ENCODE data around the gene WDR74.
"Not testable (repeated sequence)": the region's sequence is repeated elsewhere in the genome, so short reads cannot be mapped to it uniquely, and the experiment has no call there.

The WDR74 gene

GRCh38 chr11:62839050-62839945 is at the start of gene WDR74:
WDR74 (minus strand) TSS chr11:62839590; CDS start chr11:62839570, 20 bp downstream.
- peak; percentile 92 for DNase-seq

DNA sequence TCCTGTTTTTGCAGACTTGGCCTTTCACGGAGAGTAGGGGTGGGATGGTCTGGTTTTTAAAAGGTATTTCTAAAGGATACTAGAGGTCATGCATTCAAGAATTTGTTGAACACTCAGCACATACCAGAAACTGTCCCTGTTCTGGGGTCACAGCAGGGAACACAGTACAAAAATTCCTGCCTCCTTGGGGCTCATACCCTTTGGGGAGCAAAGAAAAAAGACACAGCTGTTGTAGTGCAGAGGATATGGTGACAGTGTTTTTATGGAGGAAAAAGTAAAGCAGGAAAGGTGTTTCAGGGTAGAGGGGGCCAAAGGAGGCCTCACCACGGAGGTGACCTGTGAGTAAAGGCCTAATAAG is 49.7 kb upstream of the WDR74 start:
- no peak for DNase-seq

DNA sequence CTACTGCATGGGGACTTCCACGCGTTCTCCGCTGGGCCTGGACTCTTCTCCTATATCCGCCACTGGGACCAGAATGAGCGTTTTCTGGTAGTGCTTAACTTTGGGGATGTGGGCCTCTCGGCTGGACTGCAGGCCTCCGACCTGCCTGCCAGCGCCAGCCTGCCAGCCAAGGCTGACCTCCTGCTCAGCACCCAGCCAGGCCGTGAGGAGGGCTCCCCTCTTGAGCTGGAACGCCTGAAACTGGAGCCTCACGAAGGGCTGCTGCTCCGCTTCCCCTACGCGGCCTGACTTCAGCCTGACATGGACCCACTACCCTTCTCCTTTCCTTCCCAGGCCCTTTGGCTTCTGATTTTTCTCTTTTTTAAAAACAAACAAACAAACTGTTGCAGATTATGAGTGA is 49.0 kb upstream of the WDR74 start:
- DNase-seq: no peak

- DNase-seq: no peak
Observed at GRCh38 chr11:62885137-62885750, 45.9 kb upstream of the WDR74 start.

- no peak for DNase-seq
Observed at GRCh38 chr11:62883673-62884072, 44.3 kb upstream of the WDR74 start.

DNA sequence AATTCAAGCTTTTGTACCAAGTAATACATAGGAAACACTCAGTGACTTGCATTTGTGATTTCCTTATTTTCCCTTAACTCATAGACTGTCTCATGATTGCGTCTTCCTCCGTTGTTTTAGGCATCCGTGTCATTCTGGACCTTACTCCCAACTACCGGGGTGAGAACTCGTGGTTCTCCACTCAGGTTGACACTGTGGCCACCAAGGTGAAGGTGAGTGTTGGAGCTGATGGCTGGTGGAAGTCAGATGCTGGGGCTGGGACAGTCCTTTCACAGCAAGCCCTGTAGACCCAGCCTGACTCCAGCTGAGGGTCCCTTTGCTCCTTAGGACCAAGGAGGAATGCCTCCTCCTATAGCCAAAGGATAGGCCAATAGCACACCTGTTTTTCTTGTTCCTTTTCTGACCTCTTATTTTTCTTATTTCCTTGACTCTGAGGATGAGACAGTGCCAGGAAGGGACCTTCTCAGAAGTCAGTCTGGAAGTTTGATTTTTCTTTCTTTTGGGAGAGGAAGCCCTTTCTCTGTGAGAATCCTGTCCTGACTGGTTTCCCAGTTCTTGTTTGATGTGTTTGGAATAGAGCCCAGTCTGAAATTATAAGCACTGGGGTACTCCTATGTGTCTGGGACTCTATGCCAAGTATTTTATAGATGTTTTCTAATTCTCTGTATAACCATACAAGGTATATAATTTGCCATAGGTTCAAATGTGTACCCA is 43.6 kb upstream of the WDR74 start:
- no peak for DNase-seq

DNA sequence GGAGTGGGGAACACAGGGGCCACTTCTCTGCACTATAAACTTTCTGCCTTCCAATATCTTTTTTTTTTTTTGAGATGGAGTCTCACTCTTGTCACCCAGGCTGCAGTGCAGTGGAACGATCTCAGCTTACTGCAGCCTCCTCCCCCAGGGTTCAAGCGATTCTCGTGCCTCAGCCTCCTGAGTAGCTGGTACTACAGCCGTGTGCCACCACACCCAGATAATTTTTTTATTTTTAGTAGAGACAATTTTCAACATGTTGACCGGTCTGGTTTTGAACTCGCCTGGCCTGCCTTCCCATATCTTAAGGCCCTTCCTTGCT is 43.0 kb upstream of the WDR74 start:
- DNase-seq: no peak

DNA sequence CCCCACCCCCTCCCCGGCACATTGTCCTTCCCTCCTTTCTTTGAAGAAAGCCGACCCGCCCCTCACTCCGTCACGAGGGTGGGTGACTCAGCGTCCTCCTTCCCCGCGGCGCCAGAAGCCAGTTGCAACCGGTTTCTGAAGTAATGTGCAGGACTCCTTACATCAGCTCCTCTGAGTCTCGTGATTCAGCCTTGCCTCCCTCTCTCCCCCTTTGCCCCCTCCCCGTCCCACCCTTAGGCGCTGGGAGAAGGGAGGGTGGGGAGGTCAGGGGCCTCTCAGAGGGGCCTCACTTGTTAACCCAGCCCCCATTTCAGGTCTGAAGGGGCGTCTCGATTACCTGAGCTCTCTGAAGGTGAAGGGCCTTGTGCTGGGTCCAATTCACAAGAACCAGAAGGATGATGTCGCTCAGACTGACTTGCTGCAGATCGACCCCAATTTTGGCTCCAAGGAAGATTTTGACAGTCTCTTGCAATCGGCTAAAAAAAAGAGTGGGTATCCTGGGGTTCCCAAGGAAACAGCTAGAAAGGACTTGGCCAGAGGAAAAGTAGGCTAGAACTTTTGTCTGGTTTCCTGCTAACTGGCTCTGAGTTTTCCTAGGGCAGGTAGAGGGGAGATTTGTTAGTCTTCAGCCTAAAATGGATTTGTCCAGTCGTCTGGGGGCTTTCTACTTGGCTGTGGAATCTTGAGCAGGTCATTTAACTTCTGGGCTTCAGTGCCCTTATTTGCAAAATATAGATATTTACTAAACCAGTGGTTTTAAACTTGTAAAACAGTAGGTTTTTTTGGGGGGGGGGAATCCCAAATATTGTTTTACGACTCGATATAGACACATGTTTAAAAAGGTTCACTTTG is 42.4 kb upstream of the WDR74 start:
- peak; percentile 78 for DNase-seq

GRCh38 chr11:62880803-62881578 is 41.6 kb upstream of the WDR74 start, which contains the start of gene SLC3A2:
SLC3A2 (plus strand) TSS chr11:62880896; CDS start chr11:62881024, 128 bp downstream.
- DNase-seq: peak; percentile 77

GRCh38 chr11:62880231-62880802 is 40.9 kb upstream of the WDR74 start:
- no peak for DNase-seq

DNA sequence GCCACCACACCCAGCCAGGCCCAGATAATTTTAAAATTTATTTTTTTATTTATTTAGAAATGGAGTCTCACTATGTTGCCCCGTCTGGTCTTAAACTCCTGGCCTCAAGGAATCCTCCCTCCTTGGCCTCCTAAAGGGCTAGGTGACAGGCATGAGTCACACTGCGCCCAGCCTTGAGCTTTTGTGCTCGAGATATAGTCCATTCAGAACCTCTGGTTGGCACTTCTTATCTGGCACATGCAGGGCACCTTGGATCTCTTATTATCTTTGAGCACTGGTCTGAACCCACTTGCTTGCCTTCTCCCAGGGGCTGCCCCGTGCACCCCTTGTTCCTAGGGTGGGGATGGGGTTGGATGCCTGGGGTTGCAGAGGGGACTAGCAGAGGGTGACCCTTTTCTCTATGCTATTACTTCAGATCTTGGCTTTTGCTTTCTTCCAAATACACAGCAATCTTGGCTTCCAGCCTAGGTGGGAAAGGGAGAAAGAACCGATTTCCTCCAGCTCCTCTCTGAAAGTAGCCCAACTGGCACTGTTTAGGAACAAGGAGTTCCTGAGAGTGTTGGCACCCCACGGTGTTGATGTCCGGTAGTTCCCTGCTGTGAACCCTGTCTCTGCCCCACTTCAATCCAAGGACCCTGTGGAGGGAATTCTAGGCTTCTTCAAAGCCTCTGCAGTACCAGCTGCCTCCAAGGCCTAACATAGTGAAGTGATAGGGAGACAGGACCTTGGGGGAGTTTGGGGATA is 40.0 kb upstream of the WDR74 start:
- no peak for DNase-seq

GRCh38 chr11:62876712-62877111 is 37.3 kb upstream of the WDR74 start:
- DNase-seq: no peak

DNA sequence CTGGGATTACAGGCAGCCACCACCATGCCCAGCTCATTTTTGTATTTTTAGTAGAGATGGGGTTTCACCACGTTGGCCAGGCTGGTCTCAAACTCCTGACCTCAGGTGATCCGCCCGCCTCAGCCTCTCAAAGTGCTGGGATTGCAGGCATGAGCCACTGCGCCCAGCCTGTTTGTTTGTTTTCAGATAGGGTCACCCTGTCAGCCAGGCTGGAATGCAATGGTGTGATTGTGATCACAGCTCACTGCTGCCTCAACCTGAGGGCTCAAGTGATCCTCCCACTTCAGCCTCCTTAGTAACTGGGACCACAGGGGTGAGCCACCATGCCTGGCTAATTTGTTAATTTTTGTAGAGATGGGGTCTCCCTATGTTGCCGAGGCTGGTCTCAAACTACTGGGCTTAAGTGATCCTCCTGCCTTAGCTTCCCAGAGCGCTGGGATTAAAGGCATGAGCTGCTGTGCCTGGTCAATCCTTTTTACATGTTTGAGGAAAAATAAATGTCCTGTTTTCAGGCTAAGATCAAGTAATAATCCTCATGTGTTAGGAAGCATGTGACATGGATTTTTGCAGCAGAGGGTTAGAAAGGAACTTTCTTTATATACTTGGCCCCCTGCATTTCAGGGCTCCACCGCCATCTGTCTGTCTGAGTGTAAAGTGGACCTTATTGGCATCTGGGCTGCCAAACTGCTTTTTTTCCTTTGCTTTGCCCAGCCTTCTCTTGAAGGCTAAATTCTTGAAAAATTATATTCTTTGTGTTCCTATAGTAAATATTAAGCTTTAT is 36.5 kb upstream of the WDR74 start:
- DNase-seq: no peak

DNA sequence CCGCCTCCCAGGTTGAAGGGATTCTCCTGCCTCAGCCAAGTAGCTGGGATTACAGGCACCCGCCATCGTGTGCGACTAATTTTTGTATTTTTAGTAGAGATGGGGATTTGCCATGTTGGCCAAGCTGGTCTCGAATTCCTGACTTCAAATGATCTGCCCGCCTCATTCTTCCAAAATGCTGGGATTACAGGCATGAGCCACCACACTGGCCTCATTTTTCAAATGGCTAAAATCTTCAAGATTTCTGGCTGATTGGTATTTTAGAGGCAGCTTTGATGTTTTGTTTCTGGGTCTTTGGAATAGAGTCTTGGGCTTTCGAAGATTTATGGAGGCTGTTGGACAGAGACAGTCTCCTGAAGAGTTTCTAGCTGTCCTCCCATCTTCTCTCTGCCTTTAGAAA is 35.5 kb upstream of the WDR74 start:
- DNase-seq: no peak

GRCh38 chr11:62865635-62866034 is 26.2 kb upstream of the WDR74 start:
- DNase-seq: no peak

- DNase-seq: no peak
Observed at GRCh38 chr11:62863687-62864335, 24.4 kb upstream of the WDR74 start.

DNA sequence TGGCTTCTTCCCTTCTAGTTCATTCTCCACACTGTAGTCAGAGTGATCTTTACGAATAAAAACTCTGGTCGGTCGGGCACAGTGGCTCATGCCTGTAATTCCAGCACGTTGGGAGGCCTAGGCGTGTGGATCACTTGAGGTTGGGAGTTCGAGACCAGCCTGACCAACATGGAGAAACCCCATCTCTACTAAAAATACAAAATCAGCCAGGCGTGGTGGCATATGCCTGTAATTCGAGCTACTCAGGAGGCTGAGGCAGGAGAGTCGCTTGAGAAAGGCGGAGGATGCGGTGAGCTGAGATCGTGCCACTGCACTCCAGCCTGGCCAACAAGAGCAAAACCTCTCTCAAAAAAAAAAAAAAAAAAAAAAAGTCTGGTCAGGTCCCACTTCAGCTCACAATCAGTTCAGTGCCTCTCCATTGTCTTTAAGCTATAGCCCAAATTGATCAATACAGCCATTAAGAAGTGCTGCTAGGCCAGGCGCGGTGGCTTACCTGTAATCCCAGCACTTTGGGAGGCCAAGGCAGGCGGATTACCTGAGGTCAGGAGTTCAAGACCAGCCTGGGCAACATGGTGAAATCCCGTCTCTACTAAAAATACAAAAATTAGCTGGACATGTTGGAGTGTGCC is 22.3 kb upstream of the WDR74 start:
- DNase-seq: not testable (repeated sequence)

DNA sequence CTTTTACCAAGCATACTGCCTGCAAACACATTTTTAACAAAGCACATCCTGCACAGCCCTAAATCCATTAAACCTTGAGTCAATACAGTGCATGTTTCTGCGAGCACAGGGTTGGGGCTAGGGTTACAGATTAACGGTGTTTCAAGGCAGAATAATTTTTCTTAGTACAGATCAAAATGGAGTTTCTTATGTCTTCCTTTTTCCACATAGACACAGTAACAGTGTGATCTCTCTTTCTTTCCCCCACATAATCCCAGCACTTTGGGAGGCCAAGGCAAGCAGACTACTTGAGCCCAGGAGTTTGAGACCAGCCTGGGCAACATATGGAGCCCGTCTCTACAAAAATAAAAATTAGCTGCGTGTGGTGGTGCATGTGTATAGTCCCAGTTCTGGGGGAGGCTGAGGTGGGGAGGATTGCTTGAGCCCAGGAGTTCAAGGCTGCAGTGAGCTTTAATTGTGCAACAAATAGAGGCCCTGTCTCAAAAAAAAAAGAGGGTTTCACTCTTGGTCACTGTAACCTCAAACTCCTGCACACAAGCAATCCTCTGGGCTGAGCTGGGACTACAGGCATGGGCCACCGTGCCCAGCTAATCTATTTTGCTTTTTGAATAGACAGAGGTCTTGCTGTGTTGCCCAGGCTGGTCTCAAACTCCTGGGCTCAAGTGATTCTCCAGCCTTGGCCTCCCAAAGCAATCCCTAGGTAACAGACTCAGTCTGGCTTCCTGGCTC is 21.6 kb upstream of the WDR74 start:
- no peak for DNase-seq

Measured in NCI-H1092 (cell line).